HG02943 (cell line): ENCODE data around the gene DAZAP2.
"Not testable (repeated sequence)": the region's sequence is repeated elsewhere in the genome, so short reads cannot be mapped to it uniquely, and the experiment has no call there.

Source experiments
- ATAC-seq: cut with Tn5 transposase; IDR thresholded peaks from one replicate; pipeline ENCODE4 v1.9.1; 2021; ENCODE audit warnings: mild to moderate bottlenecking, low read depth, moderate library complexity; ENCODE audit not compliant: unreplicated experiment

Gene DAZAP2

DNA sequence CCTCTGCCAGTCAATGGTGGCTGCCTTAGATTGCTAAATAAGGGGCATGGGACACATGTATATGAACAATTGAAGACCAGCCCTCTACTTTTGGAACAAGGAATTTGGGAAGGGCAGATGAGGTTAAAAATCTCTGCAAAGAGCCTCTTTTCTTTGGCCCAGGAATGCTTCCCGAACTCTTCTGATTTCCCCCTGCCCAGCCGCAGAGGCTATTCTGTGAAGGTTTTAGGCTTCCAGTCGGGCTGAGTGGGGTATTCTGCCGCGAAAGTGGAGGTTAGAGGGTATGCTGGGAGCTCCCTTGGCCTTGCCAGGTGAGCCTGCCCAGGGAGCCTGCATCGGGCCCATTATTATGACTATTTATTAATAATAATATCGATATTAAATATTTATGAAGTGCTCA, 22.0 kb upstream of the DAZAP2 start:
- ATAC-seq = no peak

- peak; percentile 43 for ATAC-seq
Measured at GRCh38 chr12:51217133-51217967, 21.3 kb upstream of the DAZAP2 start.

- ATAC-seq = peak; percentile 57
Measured at GRCh38 chr12:51217968-51218606, 20.5 kb upstream of the DAZAP2 start, which contains the start of gene POU6F1. Gene POU6F1 (minus strand): TSS chr12:51218062. CDS start chr12:51206836, 11,226 bp downstream.

- no peak for ATAC-seq
Measured at GRCh38 chr12:51218607-51219161, 19.9 kb upstream of the DAZAP2 start.

DNA sequence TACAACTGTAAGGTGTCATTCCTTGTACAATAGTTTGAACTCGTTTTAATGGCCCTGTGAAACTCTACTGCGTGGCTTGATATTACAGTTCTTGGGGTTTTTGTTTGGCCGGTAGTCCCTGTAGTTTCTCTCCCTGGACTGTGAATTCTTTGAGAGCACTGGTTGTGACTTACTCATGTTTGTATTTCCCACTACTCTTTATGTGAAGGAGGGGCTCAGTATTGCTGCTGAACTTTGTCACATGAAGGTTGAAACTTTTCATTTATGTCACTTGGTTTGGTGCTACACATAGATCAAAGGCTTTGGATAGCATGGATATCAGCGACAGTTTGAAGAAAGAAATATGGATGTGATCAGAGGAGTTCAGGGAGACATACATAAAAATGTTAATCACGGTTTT, 19.3 kb upstream of the DAZAP2 start:
- no peak for ATAC-seq

DNA sequence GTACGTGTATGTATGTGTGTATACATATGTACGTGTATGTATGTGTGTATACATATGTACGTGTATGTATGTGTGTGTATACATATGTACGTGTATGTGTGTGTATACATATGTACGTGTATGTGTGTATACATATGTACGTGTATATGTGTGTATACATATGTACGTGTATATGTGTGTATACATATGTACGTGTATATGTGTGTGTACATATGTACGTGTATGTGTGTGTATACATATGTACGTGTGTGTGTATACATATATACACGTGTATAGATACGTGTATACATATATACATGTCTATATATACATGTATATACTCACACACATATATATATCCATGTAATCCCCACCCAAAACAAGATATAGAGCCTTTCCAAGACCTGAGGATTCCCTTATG, 18.8 kb upstream of the DAZAP2 start:
- ATAC-seq = not testable (repeated sequence)

DNA sequence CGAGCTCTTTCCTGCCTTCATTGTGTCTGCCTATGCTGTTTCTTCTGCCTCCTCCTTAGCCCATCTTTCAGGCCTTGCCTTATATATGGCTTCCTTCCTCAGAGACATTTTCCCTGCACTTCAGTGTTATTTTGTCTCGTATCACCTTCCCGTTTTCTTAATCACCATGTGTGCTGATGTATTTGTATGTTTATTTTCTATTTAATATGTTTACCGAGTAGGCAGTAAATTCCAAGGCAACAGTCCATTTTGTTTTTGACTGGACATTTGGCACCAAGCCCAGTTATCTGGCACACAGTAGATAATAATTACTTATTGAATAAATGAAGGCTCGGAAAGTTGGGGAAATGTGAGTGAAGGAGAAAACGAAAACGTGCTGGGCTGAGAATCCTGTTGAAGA, 16.2 kb upstream of the DAZAP2 start:
- no peak for ATAC-seq

GRCh38 chr12:51224625-51225024, 14.0 kb upstream of the DAZAP2 start:
- no peak for ATAC-seq

- no peak for ATAC-seq
Measured at GRCh38 chr12:51225234-51225633, 13.4 kb upstream of the DAZAP2 start.

DNA sequence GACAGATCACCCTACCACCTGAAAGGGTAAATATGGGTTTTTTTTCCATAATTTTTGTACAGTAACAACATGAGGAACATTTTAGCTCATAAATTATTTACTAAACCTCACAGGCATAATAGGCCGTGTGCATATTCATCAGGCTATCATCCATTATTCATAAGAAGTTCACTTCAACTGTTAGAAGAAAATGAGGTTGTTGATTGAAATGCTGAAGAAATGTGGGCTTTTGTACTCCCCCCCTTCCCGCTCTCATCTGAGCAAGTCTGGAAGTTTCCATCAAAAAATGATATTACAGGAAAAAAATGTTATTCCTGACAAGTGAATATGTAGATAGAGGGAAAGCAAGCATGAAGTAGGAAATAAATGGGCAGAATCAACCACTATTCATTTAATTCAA, 12.9 kb upstream of the DAZAP2 start:
- no peak for ATAC-seq

DNA sequence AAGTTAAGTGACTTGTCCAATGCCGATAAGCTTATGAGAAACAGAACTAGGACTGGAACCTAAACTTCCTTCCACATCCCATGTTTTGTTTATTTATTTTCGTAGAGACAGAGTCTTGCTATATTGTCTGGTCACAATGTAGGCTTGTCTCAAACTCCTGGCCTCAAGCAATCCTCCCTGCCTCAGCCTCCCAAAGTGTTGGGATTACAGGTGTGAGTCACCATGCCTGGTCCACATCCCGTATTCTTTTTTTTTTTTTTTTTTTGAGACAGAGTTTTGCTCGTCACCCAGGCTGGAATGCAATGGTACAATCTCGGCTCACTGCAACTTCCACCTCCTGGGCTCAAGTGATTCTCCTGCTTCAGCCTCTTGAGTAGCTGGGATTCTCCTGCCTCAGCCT, 11.5 kb upstream of the DAZAP2 start:
- not testable (repeated sequence) for ATAC-seq

- no peak for ATAC-seq
Measured at GRCh38 chr12:51227962-51228361, 10.7 kb upstream of the DAZAP2 start.

GRCh38 chr12:51229116-51229809, 9.4 kb upstream of the DAZAP2 start:
- ATAC-seq = no peak

DNA sequence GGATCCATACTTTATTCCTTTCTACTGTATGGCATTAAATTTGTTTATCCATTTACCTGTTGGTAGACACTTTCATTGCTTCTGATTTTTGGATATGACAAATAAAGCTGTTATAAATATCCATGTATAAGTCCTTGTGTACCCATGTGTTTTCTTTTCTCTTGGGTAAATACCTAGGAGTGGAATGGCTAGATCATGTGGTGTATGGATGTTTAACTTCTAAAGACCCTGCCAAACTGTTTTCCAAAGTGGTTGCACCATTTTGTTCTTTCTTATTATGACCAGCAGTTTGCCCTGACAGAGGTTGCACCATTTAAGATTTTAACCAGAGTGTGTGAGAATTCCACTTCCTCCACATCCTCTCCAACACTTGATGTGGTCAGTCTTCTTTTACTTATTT, 6.0 kb upstream of the DAZAP2 start:
- ATAC-seq = no peak

DNA sequence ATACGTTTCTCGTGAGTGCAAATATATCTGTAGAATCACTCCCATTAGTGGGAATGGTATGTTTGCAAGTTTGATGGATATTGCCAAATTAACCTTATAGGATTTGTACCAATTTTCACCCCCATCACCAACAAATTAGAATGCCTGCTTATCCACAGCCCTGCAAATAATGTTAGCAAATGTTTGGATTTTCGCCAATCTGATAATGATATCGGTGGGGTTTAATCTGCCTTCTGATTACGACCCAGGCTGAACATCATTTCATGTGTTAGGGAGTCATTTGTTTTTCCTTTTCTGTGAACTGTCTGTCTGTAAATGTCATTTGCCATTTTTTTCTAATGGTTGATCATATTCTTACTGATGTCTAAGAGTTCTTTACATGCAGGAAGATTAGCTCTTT, 4.1 kb upstream of the DAZAP2 start:
- ATAC-seq = no peak

DNA sequence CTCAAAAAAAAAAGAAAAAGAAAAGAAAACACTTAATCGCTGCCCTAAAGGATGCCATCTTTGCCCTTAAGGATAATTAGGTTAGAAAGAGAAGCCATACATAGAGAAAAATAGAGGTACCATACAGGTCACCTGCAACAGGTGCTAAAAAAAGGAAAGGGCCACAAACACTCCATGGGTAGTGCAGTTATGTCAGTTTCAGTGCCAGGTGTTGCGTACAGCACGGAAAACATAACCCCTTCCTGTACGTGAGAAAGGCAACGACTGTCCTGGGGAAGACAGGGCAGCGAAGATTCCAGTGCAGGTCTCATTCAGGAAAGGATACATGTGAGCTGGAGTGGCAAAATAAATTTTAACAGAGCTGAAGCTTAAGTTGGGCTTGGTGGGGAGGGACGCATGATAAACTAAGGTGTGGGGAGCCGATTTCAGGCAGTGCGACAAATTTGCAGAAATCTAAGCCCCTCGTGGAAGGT, 553 bp upstream of the DAZAP2 start:
- peak; percentile 5 for ATAC-seq

DNA sequence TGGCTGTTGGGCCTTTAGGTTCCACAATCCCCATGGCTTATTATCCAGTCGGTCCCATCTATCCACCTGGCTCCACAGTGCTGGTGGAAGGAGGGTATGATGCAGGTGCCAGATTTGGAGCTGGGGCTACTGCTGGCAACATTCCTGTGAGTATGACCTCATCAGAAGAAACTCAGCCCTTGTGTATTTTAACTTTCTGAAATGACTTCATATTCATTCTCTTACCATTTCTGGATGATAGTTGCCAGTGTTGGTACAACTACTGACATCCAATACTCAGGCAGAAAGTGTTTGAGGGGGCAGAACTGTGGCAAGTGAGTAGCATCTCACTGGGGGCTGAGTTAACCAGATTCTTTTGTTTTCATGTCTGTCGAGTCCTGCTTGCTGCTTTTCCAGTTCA, 2.3 kb downstream of the DAZAP2 start:
- ATAC-seq = no peak

DNA sequence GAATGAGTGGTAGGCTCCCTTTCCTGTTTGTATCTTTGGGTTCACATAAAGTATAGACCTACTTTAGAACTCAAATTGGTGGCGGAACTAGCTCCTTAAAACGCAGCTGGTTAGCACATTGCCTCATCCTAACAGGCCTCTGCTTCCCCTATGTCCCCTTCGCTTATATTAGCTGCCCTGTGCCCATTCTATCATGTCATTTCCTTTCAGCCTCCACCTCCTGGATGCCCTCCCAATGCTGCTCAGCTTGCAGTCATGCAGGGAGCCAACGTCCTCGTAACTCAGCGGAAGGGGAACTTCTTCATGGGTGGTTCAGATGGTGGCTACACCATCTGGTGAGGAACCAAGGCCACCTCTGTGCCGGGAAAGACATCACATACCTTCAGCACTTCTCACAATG, 3.5 kb downstream of the DAZAP2 start:
- ATAC-seq = no peak

- no peak for ATAC-seq
Measured at GRCh38 chr12:51242876-51243275, 4.2 kb downstream of the DAZAP2 start.

DNA sequence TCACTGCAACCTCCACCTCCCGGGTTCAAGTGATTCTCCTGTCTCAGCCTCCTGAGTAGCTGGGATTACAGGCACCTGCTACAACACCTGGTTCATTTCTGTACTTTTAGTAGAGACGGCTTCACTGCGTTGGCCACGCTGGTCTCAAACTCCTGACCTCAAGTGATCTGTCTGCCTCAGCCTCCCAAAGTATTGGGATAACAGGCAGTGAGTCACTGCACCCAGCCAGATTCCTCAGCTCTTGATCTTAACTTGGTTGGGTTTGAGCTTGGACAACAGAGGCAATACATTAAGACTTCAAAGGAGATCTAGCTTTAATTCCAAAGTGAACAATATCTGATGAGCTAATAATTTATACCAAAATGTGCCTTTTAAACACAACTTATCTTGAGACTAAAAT, 5.6 kb downstream of the DAZAP2 start:
- no peak for ATAC-seq
